HPDE6-E6E7 (cell line): ENCODE data around the gene APLP2.
"Not testable (repeated sequence)": the region's sequence is repeated elsewhere in the genome, so short reads cannot be mapped to it uniquely, and the experiment has no call there.

Experiments
- DNase-seq: peaks from one replicate; pipeline ENCODE4 v3.0.0; 2011; ENCODE audit warnings: missing footprints; ENCODE audit errors: extremely low spot score

Gene APLP2

GRCh38 chr11:130193551-130193950 is 123.9 kb downstream of the APLP2 start:
- DNase-seq: not testable (repeated sequence)
